ENCODE measurements around the gene OLIG1.

OLIG1 gene

DNA sequence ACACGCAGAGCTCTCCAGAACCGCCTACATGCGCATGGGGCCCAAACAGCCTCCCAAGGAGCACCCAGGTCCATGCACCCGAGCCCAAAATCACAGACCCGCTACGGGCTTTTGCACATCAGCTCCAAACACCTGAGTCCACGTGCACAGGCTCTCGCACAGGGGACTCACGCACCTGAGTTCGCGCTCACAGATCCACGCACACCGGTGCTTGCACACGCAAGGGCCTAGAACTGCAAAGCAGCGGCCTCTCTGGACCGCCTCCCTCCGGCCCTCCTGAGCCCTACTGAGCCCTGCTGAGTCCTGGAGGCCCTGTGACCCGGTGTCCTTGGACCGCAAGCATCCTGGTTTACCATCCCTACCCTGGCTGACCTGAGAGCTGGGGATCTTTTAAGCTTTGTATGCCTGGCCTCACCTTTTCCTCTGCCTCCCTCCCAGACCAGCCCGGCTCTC is 36.0 kb upstream of the OLIG1 start:
- POLR2A ChIA-PET = no interaction called here
- CTCF ChIA-PET = no interaction called here
- H3K4me3 ChIP-seq (ENCODE audit: low read depth, low read length) = no peak overlapping the region
- no peak for TF ChIP-seq CTCF (IDR thresholded peaks at IDR 0.05; ENCODE audit: insufficient read depth, low read length, missing control alignments)
- DNase-seq (ENCODE audit: low read depth, low spot score) = no peak

DNA sequence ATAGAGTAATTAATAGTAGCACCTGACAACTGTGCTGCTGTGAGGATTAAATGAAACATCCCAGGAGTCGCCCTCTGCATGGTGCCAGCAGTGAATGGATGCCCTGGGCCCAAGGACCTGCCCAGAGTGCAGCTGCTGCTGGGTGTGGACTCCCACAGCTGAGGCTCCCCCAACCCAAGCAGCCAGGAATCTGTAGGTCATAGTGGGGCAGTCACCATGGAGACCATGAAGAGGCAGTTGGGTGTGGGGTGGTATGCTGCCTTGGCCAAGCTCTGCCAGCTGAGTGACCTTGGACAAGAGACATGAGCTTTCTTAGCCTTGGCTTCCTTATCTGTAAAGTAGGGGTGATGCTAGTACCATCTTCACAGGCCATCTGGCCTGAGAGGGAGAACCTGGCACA is 34.8 kb upstream of the OLIG1 start:
- ChIA-PET POLR2A (no interaction called here), CTCF (no interaction called here)
- H3K4me3 ChIP-seq (ENCODE audit: low read depth, low read length) = no peak overlapping the region
- DNase-seq (ENCODE audit: low read depth, low spot score) = no peak
- TF ChIP-seq CTCF (IDR thresholded peaks at IDR 0.05; ENCODE audit: insufficient read depth, low read length, missing control alignments) = no peak

- DNase-seq (ENCODE audit: low read depth, low spot score) = no peak
- no peak overlapping the region for H3K4me3 ChIP-seq (ENCODE audit: low read depth, low read length)
- ChIA-PET POLR2A (no interaction called here), CTCF (no interaction called here)
- TF ChIP-seq CTCF (IDR thresholded peaks at IDR 0.05; ENCODE audit: insufficient read depth, low read length, missing control alignments) = no peak
These were observed 33.3 kb upstream of the OLIG1 start for GRCh38 chr21:33036430-33037162.

DNA sequence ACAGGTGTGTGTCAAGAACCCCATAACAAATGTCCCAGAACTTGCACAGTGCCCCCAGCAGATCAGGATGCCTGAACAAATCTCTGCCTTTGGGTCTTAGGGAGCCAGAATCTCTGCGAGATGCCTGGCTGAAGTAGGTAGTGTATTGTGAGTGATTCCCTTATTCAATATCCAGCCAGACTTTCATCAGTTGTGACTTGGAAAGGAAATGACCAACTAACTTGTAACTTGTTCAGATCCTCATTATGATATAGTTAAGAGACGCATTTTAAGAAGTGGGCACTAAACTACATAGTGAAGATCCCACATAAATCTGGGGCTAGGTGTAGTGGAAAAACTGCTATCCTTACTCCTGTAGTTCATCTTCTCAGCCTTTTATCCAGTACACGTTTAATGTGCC is 32.4 kb upstream of the OLIG1 start:
- CTCF ChIA-PET = no interaction called here
- POLR2A ChIA-PET = no interaction called here
- DNase-seq (ENCODE audit: low read depth, low spot score) = no peak
- H3K4me3 ChIP-seq (ENCODE audit: low read depth, low read length) = no peak overlapping the region
- TF ChIP-seq CTCF (IDR thresholded peaks at IDR 0.05; ENCODE audit: insufficient read depth, low read length, missing control alignments) = no peak

DNA sequence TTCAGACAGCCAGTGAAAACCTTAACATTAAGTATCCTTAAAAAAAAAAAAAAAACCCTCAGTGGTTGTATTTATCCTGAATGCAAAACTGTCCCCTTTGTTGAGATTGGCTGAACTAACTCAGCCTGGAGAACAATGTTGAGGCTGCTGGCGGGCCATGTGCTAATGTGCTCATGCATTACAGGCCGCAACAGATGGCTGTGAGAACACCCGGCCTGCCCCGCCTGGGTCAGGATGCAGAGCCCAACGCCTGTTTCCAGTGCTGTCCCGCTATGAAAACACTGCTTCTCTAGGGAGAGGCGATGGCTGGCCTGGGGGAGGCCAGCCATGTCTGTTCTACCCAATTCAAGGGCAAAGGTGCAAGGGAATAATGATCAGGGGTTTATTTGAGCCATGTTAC is 30.4 kb upstream of the OLIG1 start:
- CTCF ChIA-PET = no interaction called here
- no peak for DNase-seq (ENCODE audit: low read depth, low spot score)
- POLR2A ChIA-PET = no interaction called here
- TF ChIP-seq CTCF (IDR thresholded peaks at IDR 0.05; ENCODE audit: insufficient read depth, low read length, missing control alignments) = no peak
- no peak overlapping the region for H3K4me3 ChIP-seq (ENCODE audit: low read depth, low read length)

- POLR2A ChIA-PET = no interaction called here
- no peak overlapping the region for H3K4me3 ChIP-seq (ENCODE audit: low read depth, low read length)
- no peak for DNase-seq (ENCODE audit: low read depth, low spot score)
- CTCF ChIA-PET = interaction anchor here (1.4 kb wide), 1 partner anchor 157 kb away, joined by 3 read pairs; no protein-coding TSS in a partner anchor
- TF ChIP-seq CTCF (IDR thresholded peaks at IDR 0.05; ENCODE audit: insufficient read depth, low read length, missing control alignments) = no peak
These were observed 29.7 kb upstream of the OLIG1 start for GRCh38 chr21:33040215-33040614.

All from AG04449 (cell line).